ENCODE measurements around the gene HEATR3. TPM values are rescaled to one million over a fixed set of nuclear protein-coding genes. Genes with fewer than 3 reads are reported as not detected.

Gene HEATR3
- total and polyA plus RNA-seq, 2 of the 8 experiments (the other 6 are each of a cell fraction or from before 2014, with no cell fraction given), result 13.0 to 29.2 TPM

- Histone ChIP-seq H2AK5ac (ENCODE audit: low read depth, low read length) (no peak overlapping the region), H2BK15ac (ENCODE audit: low read length) (no peak overlapping the region), H4K8ac (ENCODE audit: extremely low read depth, insufficient read depth, low read length) (no peak overlapping the region), H3K36me3 (ENCODE audit: control insufficient read depth in 2 of 4, insufficient read depth in 4 of 4, low read length in 3 of 4) (peaks cover 2 to 24% (median 16%) of the 10 kb centered on the region in 4 experiments; a peak in 5 of 8 replicates), H3K4me3 (ENCODE audit: extremely low read depth in 1 of 4, insufficient read depth in 2 of 4, low read depth in 3 of 4, low read length in 4 of 4) (no peak overlapping the region), H4K5ac (ENCODE audit: insufficient read length, low read depth, low read length) (no peak overlapping the region), H3K23me2 (ENCODE audit: low read depth, low read length) (peaks cover 7% of the 10 kb centered on the region; the same call in 1 of the 2 replicates), H3K23ac (ENCODE audit: insufficient read length) (no peak overlapping the region), H2AFZ (ENCODE audit: low read length) (no peak overlapping the region), H3K27me3 (replicated peaks in 1 of 4; ENCODE audit: control insufficient read depth in 3 of 4, extremely low read depth in 1 of 4, insufficient read depth in 3 of 4, low read length in 3 of 4) (no peaks in the 10 kb centered on the region), H2BK120ac (replicated peaks; ENCODE audit: low read depth, low read length) (no peak overlapping the region), H3K4me2 (ENCODE audit: insufficient read depth in 1 of 2, low read depth in 2 of 2, low read length in 2 of 2) (no peak overlapping the region), H2BK20ac (ENCODE audit: low read length) (no peak overlapping the region), H2BK5ac (ENCODE audit: low read depth, low read length) (no peak overlapping the region), H3K56ac (replicated peaks; ENCODE audit: insufficient read length, low read depth, low read length) (no peak overlapping the region), H4K91ac (replicated peaks; ENCODE audit: insufficient read length, low read length) (no peak overlapping the region), H3K27ac (ENCODE audit: low read depth, low read length) (no peak overlapping the region), H4K20me1 (replicated peaks in 1 of 2; ENCODE audit: control insufficient read depth in 1 of 2, insufficient read depth in 2 of 2, low read length in 2 of 2) (peaks cover 0 to 6% of the 10 kb centered on the region in 2 experiments), H3K4me1 (replicated peaks in 1 of 4; ENCODE audit: control insufficient read depth in 3 of 4, insufficient read depth in 4 of 4, low read length in 3 of 4) (peaks cover 0 to 9% (median 3%) of the 10 kb centered on the region in 4 experiments; a peak in 5 of 7 replicates), H3K9me3 (ENCODE audit: insufficient read depth in 2 of 2, low read depth in 1 of 2, low read length in 1 of 2) (no peaks in the 10 kb centered on the region), H3K18ac (ENCODE audit: extremely low read depth, low read length) (no peak overlapping the region), H3K79me2 (ENCODE audit: control insufficient read depth in 1 of 2, insufficient read depth in 2 of 2, low read length in 2 of 2) (peaks cover 0 to 18% of the 10 kb centered on the region in 2 experiments; a peak in 2 of 4 replicates), H2BK12ac (ENCODE audit: low read depth, low read length) (no peak overlapping the region), H3K79me1 (ENCODE audit: low read depth, low read length) (no peaks in the 10 kb centered on the region), H3K14ac (ENCODE audit: insufficient read length) (no peak overlapping the region), H3K4ac (replicated peaks; ENCODE audit: insufficient read length, low read depth, low read length) (no peak overlapping the region), H3K9ac (replicated peaks in 1 of 4; ENCODE audit: extremely low read depth in 1 of 4, low read depth in 3 of 4, low read length in 3 of 4) (no peak overlapping the region)
- ChIA-PET POLR2A (ENCODE audit: partially characterized antibody) (no interaction called here), CTCF (ENCODE audit: partially characterized antibody) (interaction anchor here (0.6 to 1.4 kb wide), 3 partner anchors 12 to 181 kb away, joined by 3 to 5 read pairs (median 4); no protein-coding TSS in a partner anchor)
- no peak for DNase-seq (ENCODE audit: low read depth in 1 of 2, low spot score in 2 of 2)
- no peak for FAIRE-seq
- WGBS, 2 experiments (ENCODE audit: extremely low coverage in 1 of 2, insufficient coverage in 1 of 2, insufficient read length in 1 of 2, insufficient replicate concordance in 2 of 2, low coverage in 1 of 2, low lambda C conversion rate in 2 of 2, missing lambda C conversion rate in 1 of 2), result 95% methylated on average over 2 of the region's 2 CpGs; no CpG with 5 or more reads in 1 of the 2 experiments
Observed at GRCh38 chr16:50071075-50071671, 5.4 kb downstream of the HEATR3 start.
